Left colon (tissue), 2 donors: ENCODE data around the gene RNLS. TPM values are rescaled to one million over a fixed set of nuclear protein-coding genes. Genes with fewer than 3 reads are reported as not detected.
A peak's percentile ranks its signal among the peaks of the same experiment; 100 is the strongest.

ENCODE experiments used
- ATAC-seq: fragments of 200-7000 bp; cut with Tn5 transposase; one replicate; pipeline ENCODE4 v1.9.1; 2020; ENCODE audit warnings: mild to moderate bottlenecking, moderate library complexity
- DNase-seq, 2 donors: peaks; one replicate each; pipeline ENCODE4 v3.0.0-alpha.2; 2020
- intact Hi-C, 2 donors: fragments of 100-400 bp; cut with DNase I in 1 of 2; cut with micrococcal nuclease in 1 of 2; formaldehyde crosslinking; loops; one replicate each; pipeline versions ENCODE4 v1.11.2 to v1.14.0; 2022; cut with DNase I, micrococcal nuclease
- total RNA-seq, 2 donors: library from RNA; stranded (reverse); fragmentation: NEBNext Ultra II Directional; extraction: Animal tissue kit (Norgen Biotek cat#: 25700); gene quantifications; one replicate each; pipeline ENCODE4 v1.2.1, GENCODE V29; 2021
- donor health status: DM: no; HTN: no; CAD: no.
- donor health status: DM: yes; HTN: yes; CAD: no.

RNLS gene
- total RNA-seq, 2 donors from 2014 or later: 15.0 to 18.6 TPM

- intact Hi-C loops: no loop called here
- DNase-seq: no peak
- no peak for ATAC-seq
Observed at GRCh38 chr10:88528201-88528600, 54.9 kb downstream of the RNLS start.

- ATAC-seq: no peak
- no peak for DNase-seq
- intact Hi-C loops: no loop called here
Observed at GRCh38 chr10:88527245-88527644, 55.9 kb downstream of the RNLS start.

GRCh38 chr10:88526501-88527105, 56.5 kb downstream of the RNLS start:
- no peak for ATAC-seq
- DNase-seq: no peak
- intact Hi-C loops: no loop called here

- peak; percentile 37 to 40 for DNase-seq
- ATAC-seq: peak; percentile 88
- intact Hi-C loops: no loop called here
Observed at GRCh38 chr10:88525371-88526069, 57.6 kb downstream of the RNLS start.

- intact Hi-C loops: no loop called here
- ATAC-seq: peak; percentile 91
- no peak for DNase-seq
Observed at GRCh38 chr10:88523739-88524400, 59.2 kb downstream of the RNLS start.

GRCh38 chr10:88522715-88523114, 60.4 kb downstream of the RNLS start:
- intact Hi-C loops: no loop called here
- DNase-seq: no peak
- ATAC-seq: no peak

GRCh38 chr10:88521791-88522190, 61.3 kb downstream of the RNLS start:
- intact Hi-C loops: no loop called here
- no peak for ATAC-seq

GRCh38 chr10:88515235-88515634, 67.9 kb downstream of the RNLS start:
- DNase-seq (no peak), ATAC-seq (no peak)
- intact Hi-C loops: no loop called here

More at GRCh38 chr10:88521791-88522190, 61.3 kb downstream of the RNLS start:
- no peak for DNase-seq

GRCh38 chr10:88512599-88512998, 70.5 kb downstream of the RNLS start:
- no peak for ATAC-seq
- intact Hi-C loops: no loop called here

GRCh38 chr10:88508796-88509195, 74.3 kb downstream of the RNLS start:
- ATAC-seq (no peak), DNase-seq (no peak)
- intact Hi-C loops: no loop called here

More at GRCh38 chr10:88512599-88512998, 70.5 kb downstream of the RNLS start:
- no peak for DNase-seq

GRCh38 chr10:88507826-88508453, 75.2 kb downstream of the RNLS start:
- intact Hi-C loops: no loop called here
- ATAC-seq (no peak), DNase-seq (no peak)

- intact Hi-C loops: no loop called here
Observed at GRCh38 chr10:88507404-88507803, 75.7 kb downstream of the RNLS start.

GRCh38 chr10:88505680-88506215, 77.4 kb downstream of the RNLS start:
- no peak for DNase-seq
- no peak for ATAC-seq
- intact Hi-C loops: no loop called here

More at GRCh38 chr10:88507404-88507803, 75.7 kb downstream of the RNLS start:
- ATAC-seq (no peak), DNase-seq (no peak)

- ATAC-seq: no peak
- intact Hi-C loops: no loop called here
- DNase-seq: no peak
Observed at GRCh38 chr10:88505265-88505664, 77.9 kb downstream of the RNLS start.

GRCh38 chr10:88500656-88501055, 82.5 kb downstream of the RNLS start:
- no peak for DNase-seq
- intact Hi-C loops: no loop called here
- no peak for ATAC-seq

GRCh38 chr10:88499569-88500470, 83.3 kb downstream of the RNLS start:
- DNase-seq: no peak
- ATAC-seq: no peak
- intact Hi-C loops: no loop called here

- no peak for ATAC-seq
- intact Hi-C loops: no loop called here
Observed at GRCh38 chr10:88497913-88498312, 85.2 kb downstream of the RNLS start.

GRCh38 chr10:88494537-88494936, 88.6 kb downstream of the RNLS start:
- DNase-seq (no peak), ATAC-seq (no peak)
- intact Hi-C loops: no loop called here

More at GRCh38 chr10:88497913-88498312, 85.2 kb downstream of the RNLS start:
- no peak for DNase-seq
